HepG2 (cell line): ENCODE results near the gene MDP1. TPM values are rescaled to one million over a fixed set of nuclear protein-coding genes. Genes with fewer than 3 reads are reported as not detected.

Experiments
- KMT2A ChIP-seq: sonication (generic); formaldehyde crosslinking; IDR thresholded peaks from 2 replicates; pipeline ENCODE4 v1.4.0; 2020; ENCODE audit warnings: missing genetic modification reagents
- MNT ChIP-seq: fragments of 450-650 bp; IDR thresholded peaks from 2 replicates; pipeline ENCODE4 v1.6.1; 2016
- YEATS2 ChIP-seq: sonication (generic); formaldehyde crosslinking; IDR thresholded peaks from 2 replicates; pipeline ENCODE4 v1.4.0; 2020; ENCODE audit warnings: missing genetic modification reagents, borderline replicate concordance
- ZNF362 ChIP-seq: sonication (generic); formaldehyde crosslinking; IDR thresholded peaks from 2 replicates; pipeline ENCODE4 v1.4.0; 2020; ENCODE audit warnings: missing genetic modification reagents, mild to moderate bottlenecking, borderline replicate concordance
- ZNF512B ChIP-seq: sonication (generic); formaldehyde crosslinking; IDR thresholded peaks from 2 replicates; pipeline ENCODE4 v1.5.1; 2020; ENCODE audit warnings: missing genetic modification reagents, mild to moderate bottlenecking, borderline replicate concordance
- ZNF703 ChIP-seq: sonication (generic); formaldehyde crosslinking; IDR thresholded peaks from 2 replicates; pipeline ENCODE4 v1.5.1; 2020; ENCODE audit warnings: missing genetic modification reagents, mild to moderate bottlenecking, moderate library complexity, borderline replicate concordance
- polyA plus RNA-seq, 8 experiments: library from polyadenylated mRNA; depleted of rRNA in 3 of 8; stranded (reverse) in 7 of 8; unstranded in 1 of 8; fragments of >200 nt; fragmentation: Illumina TruSeq in 4 of 8; extraction: Trizol in 4 of 8; gene quantifications; 2 replicates each; pipeline versions ENCODE4 v1.2.1 to v1.2.3, GENCODE V29; 2011 to 2016; ENCODE audit warnings: low read depth in 4 of 8, missing spikeins in 1 of 8, mixed read lengths in 1 of 8; ENCODE audit not compliant: insufficient read depth in 1 of 8
- total RNA-seq, 5 experiments: library from RNA; depleted of rRNA; stranded (reverse); fragments of >200 nt; fragmentation: Illumina TruSeq; extraction: Trizol; gene quantifications; 2 replicates each; pipeline ENCODE4 v1.2.3, GENCODE V29; 2016; ENCODE audit warnings: low read depth in 1 of 5

MDP1 gene
- total and polyA plus RNA-seq, 2 of the 13 experiments (the other 11 are each of a cell fraction or from before 2014, with no cell fraction given): 44.1 to 48.7 TPM

GRCh38 chr14:24215495-24216344 is at the start of gene MDP1 (continued):
- TF ChIP-seq ZNF512B (CRISPR knock-in tag) (peak; percentile 97), ZNF703 (0 out of 2 replicates have a peak, but pooled peaks have one; percentile 74), MNT (peak; percentile 38; the same call in 1 of the 2 replicates), ZNF362 (CRISPR knock-in tag) (peak; percentile 67), YEATS2 (peak; percentile 98), KMT2A (peak; percentile 99)
